ENCODE measurements around the gene SSBP4. TPM values are rescaled to one million over a fixed set of nuclear protein-coding genes. Genes with fewer than 3 reads are reported as not detected.

Gene SSBP4
- total RNA-seq (58.6 and 76.5 TPM in 2 replicates), polyA plus RNA-seq (12.8 and 16.5 TPM in 2 replicates), polyA minus RNA-seq (ENCODE audit: low replicate concordance) (11.0 and 12.0 TPM in 2 replicates)
- 42.1 and 59.3 TPM in 2 replicates for polyA plus RNA-seq (2012)

- H3K4me3 ChIP-seq (replicated peaks in 1 of 4; ENCODE audit: control extremely low read depth in 1 of 4, insufficient read depth in 1 of 4, low read depth in 3 of 4, low read length in 4 of 4) = peak within 1 kb of the TSS; percentile 48 to 77 (median 68)
- peaks cover 2% of the 10 kb centered on the region for H3K36me3 ChIP-seq (ENCODE audit: control insufficient read depth, insufficient read depth, low read length)
- H3K9ac ChIP-seq (ENCODE audit: insufficient read depth, low read length) = peak within 1 kb of the TSS; percentile 80
- H3K9me3 ChIP-seq (ENCODE audit: control insufficient read depth, insufficient read depth, low read depth, low read length) = no peaks in the 10 kb centered on the region
- peak; percentile 75 to 78 for DNase-seq (ENCODE audit: low read depth in 2 of 2)
- H3K4me1 ChIP-seq (ENCODE audit: control insufficient read depth, extremely low read depth, insufficient read depth, low read length) = peaks cover 41% of the 10 kb centered on the region
- H3K79me2 ChIP-seq (ENCODE audit: control insufficient read depth, insufficient read depth, low read length) = peaks cover 45% of the 10 kb centered on the region
- H2AFZ ChIP-seq (ENCODE audit: low read length) = peak within 1 kb of the TSS; percentile 6
- peak within 1 kb of the TSS; percentile 82 for H3K4me2 ChIP-seq (ENCODE audit: extremely low read depth, insufficient read depth, low read length)
- no peak for TF ChIP-seq EZH2 (IDR thresholded peaks at IDR 0.05; ENCODE audit: low read length, missing control alignments)
- TF ChIP-seq CTCF (conservative IDR thresholded peaks at IDR 0.05 in 1 of 2, IDR thresholded peaks at IDR 0.05 in 1 of 2; ENCODE audit: low read depth in 1 of 2, low read length in 2 of 2) = no peak
- peak within 1 kb of the TSS; percentile 99 for H3K27ac ChIP-seq (ENCODE audit: insufficient read depth, low read length)
- H3K27me3 ChIP-seq (ENCODE audit: control insufficient read depth, insufficient read depth, low read length) = no peaks in the 10 kb centered on the region
- no peaks in the 10 kb centered on the region for H4K20me1 ChIP-seq (ENCODE audit: control insufficient read depth, extremely low read depth, insufficient read depth, low read length)
These were observed at the start of gene SSBP4 for GRCh38 chr19:18419195-18419698. Gene SSBP4 (plus strand): TSS chr19:18419398. CDS start chr19:18419649, 251 bp downstream.

- Histone ChIP-seq H3K79me2 (ENCODE audit: control insufficient read depth, insufficient read depth, low read length) (no peaks in the 10 kb centered on the region), H3K36me3 (ENCODE audit: control insufficient read depth, insufficient read depth, low read length) (no peaks in the 10 kb centered on the region), H3K9me3 (ENCODE audit: control insufficient read depth, insufficient read depth, low read depth, low read length) (no peaks in the 10 kb centered on the region), H3K4me1 (ENCODE audit: control insufficient read depth, extremely low read depth, insufficient read depth, low read length) (peaks cover 18% of the 10 kb centered on the region), H2AFZ (ENCODE audit: low read length) (no peak overlapping the region), H3K9ac (ENCODE audit: insufficient read depth, low read length) (no peak overlapping the region), H4K20me1 (ENCODE audit: control insufficient read depth, extremely low read depth, insufficient read depth, low read length) (no peaks in the 10 kb centered on the region), H3K4me3 (replicated peaks in 1 of 4; ENCODE audit: control extremely low read depth in 1 of 4, insufficient read depth in 1 of 4, low read depth in 3 of 4, low read length in 4 of 4) (no peak overlapping the region), H3K4me2 (ENCODE audit: extremely low read depth, insufficient read depth, low read length) (no peak overlapping the region), H3K27ac (ENCODE audit: insufficient read depth, low read length) (peak overlapping the region; percentile 98), H3K27me3 (ENCODE audit: control insufficient read depth, insufficient read depth, low read length) (no peaks in the 10 kb centered on the region)
- no peak for TF ChIP-seq CTCF (conservative IDR thresholded peaks at IDR 0.05 in 1 of 2, IDR thresholded peaks at IDR 0.05 in 1 of 2; ENCODE audit: low read depth in 1 of 2, low read length in 2 of 2)
- no peak for TF ChIP-seq EZH2 (IDR thresholded peaks at IDR 0.05; ENCODE audit: low read length, missing control alignments)
- DNase-seq (ENCODE audit: low read depth in 2 of 2) = no peak
These were observed 45.7 kb upstream of the SSBP4 start for GRCh38 chr19:18373407-18373891.

GRCh38 chr19:18373892-18374629 lies 45.1 kb upstream of the SSBP4 start:
- peak overlapping the region; percentile 98 for H3K27ac ChIP-seq (ENCODE audit: insufficient read depth, low read length)
- H3K9me3 ChIP-seq (ENCODE audit: control insufficient read depth, insufficient read depth, low read depth, low read length) = no peaks in the 10 kb centered on the region
- DNase-seq (ENCODE audit: low read depth in 2 of 2) = peak; percentile 99
- no peak overlapping the region for H3K9ac ChIP-seq (ENCODE audit: insufficient read depth, low read length)
- TF ChIP-seq EZH2 (IDR thresholded peaks at IDR 0.05; ENCODE audit: low read length, missing control alignments) (no peak), CTCF (conservative IDR thresholded peaks at IDR 0.05 in 1 of 2, IDR thresholded peaks at IDR 0.05 in 1 of 2; ENCODE audit: low read depth in 1 of 2, low read length in 2 of 2) (no peak)
- H3K27me3 ChIP-seq (ENCODE audit: control insufficient read depth, insufficient read depth, low read length) = no peaks in the 10 kb centered on the region
- no peak overlapping the region for H3K4me3 ChIP-seq (replicated peaks in 1 of 4; ENCODE audit: control extremely low read depth in 1 of 4, insufficient read depth in 1 of 4, low read depth in 3 of 4, low read length in 4 of 4)
- peak overlapping the region; percentile 35 for H2AFZ ChIP-seq (ENCODE audit: low read length)
- H3K36me3 ChIP-seq (ENCODE audit: control insufficient read depth, insufficient read depth, low read length) = no peaks in the 10 kb centered on the region
- H3K4me2 ChIP-seq (ENCODE audit: extremely low read depth, insufficient read depth, low read length) = peak overlapping the region; percentile 45
- no peaks in the 10 kb centered on the region for H4K20me1 ChIP-seq (ENCODE audit: control insufficient read depth, extremely low read depth, insufficient read depth, low read length)
- no peaks in the 10 kb centered on the region for H3K79me2 ChIP-seq (ENCODE audit: control insufficient read depth, insufficient read depth, low read length)
- H3K4me1 ChIP-seq (ENCODE audit: control insufficient read depth, extremely low read depth, insufficient read depth, low read length) = peaks cover 20% of the 10 kb centered on the region
